NT2/D1 (cell line): ENCODE data around the gene TCAP.

Experiments used
- SUZ12 ChIP-seq: IDR thresholded peaks from 2 replicates; pipeline ENCODE4 v1.6.1; 2011; ENCODE audit not compliant: insufficient read length, insufficient read depth; ENCODE audit errors: extremely low read depth
- ZNF274 ChIP-seq: IDR thresholded peaks from 2 replicates; pipeline ENCODE4 v1.6.1; 2011; ENCODE audit warnings: mild to moderate bottlenecking, low read depth, low read length

- no peak for TF ChIP-seq ZNF274
- no peak for TF ChIP-seq SUZ12
Measured at GRCh38 chr17:39667262-39667944, 2.3 kb downstream of the TCAP start.
